GM23338 (cell line): Measurements from ENCODE around the gene TMEM9.

Experiments used
- CREB1 ChIP-seq: fragments of 250-450 bp; sonication (Bioruptor Pico); IDR thresholded peaks from 2 replicates; pipeline ENCODE4 v1.5.0; 2020; ENCODE audit warnings: low read depth, mild to moderate bottlenecking, moderate library complexity
- EZH2 ChIP-seq: fragments of 200-600 bp; sonication (generic); IDR thresholded peaks from one replicate; pipeline ENCODE4 v1.8.0; 2017; ENCODE audit warnings: antibody characterized with exemption, mild to moderate bottlenecking, low read depth; ENCODE audit not compliant: unreplicated experiment
- EZH2phosphoT487 ChIP-seq: fragments of 200-600 bp; sonication (generic); IDR thresholded peaks from one replicate; pipeline ENCODE4 v1.8.1; 2018; ENCODE audit warnings: antibody characterized with exemption; ENCODE audit not compliant: unreplicated experiment
- JUNB ChIP-seq: IDR thresholded peaks from one replicate; pipeline ENCODE4 v1.6.1; 2016; ENCODE audit warnings: antibody characterized with exemption; ENCODE audit not compliant: unreplicated experiment
- NANOG ChIP-seq: IDR thresholded peaks from 2 replicates; pipeline ENCODE4 v1.6.1; 2016; ENCODE audit warnings: antibody characterized with exemption, borderline replicate concordance
- POLR2AphosphoS5 ChIP-seq: IDR thresholded peaks from 2 replicates; pipeline ENCODE4 v1.6.1; 2016; ENCODE audit warnings: antibody characterized with exemption, low read depth
- STAT1 ChIP-seq: IDR thresholded peaks from one replicate; pipeline ENCODE4 v1.6.1; 2016; ENCODE audit warnings: antibody characterized with exemption; ENCODE audit not compliant: unreplicated experiment
- ZNF114 ChIP-seq: fragments of 250-450 bp; sonication (Bioruptor Pico); IDR thresholded peaks from 2 replicates; pipeline ENCODE4 v1.5.0; 2020; ENCODE audit warnings: mild to moderate bottlenecking, moderate library complexity
- ZNF331 ChIP-seq: fragments of 250-450 bp; sonication (Bioruptor Pico); IDR thresholded peaks from 2 replicates; pipeline ENCODE4 v1.5.0; 2020; ENCODE audit warnings: low read depth, mild to moderate bottlenecking, moderate library complexity
- TF ChIP-seq, protein P1 (sequence below), 2 experiments: fragments of 200-600 bp in 1 of 2; sonication (generic) in 1 of 2; conservative IDR thresholded peaks; 2 replicates each; pipeline versions ENCODE4 v1.5.1 to v1.6.1; 2016 to 2017; ENCODE audit warnings: antibody characterized with exemption in 2 of 2, low read depth in 2 of 2, mild to moderate bottlenecking in 2 of 2, moderate library complexity in 1 of 2
- TF ChIP-seq, protein P2 (sequence below): fragments of 250-450 bp; sonication (Bioruptor Pico); IDR thresholded peaks from 2 replicates; pipeline ENCODE4 v1.5.0; 2020; ENCODE audit warnings: mild to moderate bottlenecking, moderate library complexity
- TF ChIP-seq, protein P3 (sequence below): IDR thresholded peaks from 2 replicates; pipeline ENCODE4 v1.6.1; 2016; ENCODE audit warnings: antibody characterized with exemption
- TF ChIP-seq, protein P4 (sequence below): IDR thresholded peaks from one replicate; pipeline ENCODE4 v1.6.1; 2018; ENCODE audit warnings: antibody characterized with exemption; ENCODE audit not compliant: unreplicated experiment

DNA sequence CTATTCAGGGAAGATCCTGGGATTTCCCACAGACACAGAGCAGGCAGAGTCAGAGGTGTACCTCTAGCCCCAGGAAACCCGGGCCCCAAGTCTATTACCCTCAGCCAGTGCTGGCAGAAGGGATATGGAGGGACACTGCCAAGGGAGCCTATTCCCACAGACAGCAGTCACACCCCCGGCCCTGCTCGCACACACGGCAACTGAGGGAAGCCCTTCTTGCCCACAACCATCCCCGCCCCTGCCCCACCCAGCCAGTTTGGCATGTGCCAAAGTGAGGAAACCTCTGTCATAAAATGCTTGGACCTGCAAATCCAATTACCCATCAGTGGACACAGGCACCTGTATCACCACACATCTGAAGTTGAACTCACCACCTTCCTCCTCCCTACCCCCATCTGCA is 48.6 kb downstream of the TMEM9 start:
- TF ChIP-seq, protein P1, sequence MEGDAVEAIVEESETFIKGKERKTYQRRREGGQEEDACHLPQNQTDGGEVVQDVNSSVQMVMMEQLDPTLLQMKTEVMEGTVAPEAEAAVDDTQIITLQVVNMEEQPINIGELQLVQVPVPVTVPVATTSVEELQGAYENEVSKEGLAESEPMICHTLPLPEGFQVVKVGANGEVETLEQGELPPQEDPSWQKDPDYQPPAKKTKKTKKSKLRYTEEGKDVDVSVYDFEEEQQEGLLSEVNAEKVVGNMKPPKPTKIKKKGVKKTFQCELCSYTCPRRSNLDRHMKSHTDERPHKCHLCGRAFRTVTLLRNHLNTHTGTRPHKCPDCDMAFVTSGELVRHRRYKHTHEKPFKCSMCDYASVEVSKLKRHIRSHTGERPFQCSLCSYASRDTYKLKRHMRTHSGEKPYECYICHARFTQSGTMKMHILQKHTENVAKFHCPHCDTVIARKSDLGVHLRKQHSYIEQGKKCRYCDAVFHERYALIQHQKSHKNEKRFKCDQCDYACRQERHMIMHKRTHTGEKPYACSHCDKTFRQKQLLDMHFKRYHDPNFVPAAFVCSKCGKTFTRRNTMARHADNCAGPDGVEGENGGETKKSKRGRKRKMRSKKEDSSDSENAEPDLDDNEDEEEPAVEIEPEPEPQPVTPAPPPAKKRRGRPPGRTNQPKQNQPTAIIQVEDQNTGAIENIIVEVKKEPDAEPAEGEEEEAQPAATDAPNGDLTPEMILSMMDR (conservative IDR thresholded peaks at IDR 0.05; ENCODE audit: low read depth in 2 of 2) = no peak
- TF ChIP-seq POLR2AphosphoS5 (no peak), EZH2 (no peak), ZNF331 (CRISPR knock-in tag) (no peak), STAT1 (no peak), CREB1 (no peak), EZH2phosphoT487 (no peak), JUNB (no peak), NANOG (no peak), ZNF114 (CRISPR knock-in tag) (no peak)
- TF ChIP-seq, protein P2, sequence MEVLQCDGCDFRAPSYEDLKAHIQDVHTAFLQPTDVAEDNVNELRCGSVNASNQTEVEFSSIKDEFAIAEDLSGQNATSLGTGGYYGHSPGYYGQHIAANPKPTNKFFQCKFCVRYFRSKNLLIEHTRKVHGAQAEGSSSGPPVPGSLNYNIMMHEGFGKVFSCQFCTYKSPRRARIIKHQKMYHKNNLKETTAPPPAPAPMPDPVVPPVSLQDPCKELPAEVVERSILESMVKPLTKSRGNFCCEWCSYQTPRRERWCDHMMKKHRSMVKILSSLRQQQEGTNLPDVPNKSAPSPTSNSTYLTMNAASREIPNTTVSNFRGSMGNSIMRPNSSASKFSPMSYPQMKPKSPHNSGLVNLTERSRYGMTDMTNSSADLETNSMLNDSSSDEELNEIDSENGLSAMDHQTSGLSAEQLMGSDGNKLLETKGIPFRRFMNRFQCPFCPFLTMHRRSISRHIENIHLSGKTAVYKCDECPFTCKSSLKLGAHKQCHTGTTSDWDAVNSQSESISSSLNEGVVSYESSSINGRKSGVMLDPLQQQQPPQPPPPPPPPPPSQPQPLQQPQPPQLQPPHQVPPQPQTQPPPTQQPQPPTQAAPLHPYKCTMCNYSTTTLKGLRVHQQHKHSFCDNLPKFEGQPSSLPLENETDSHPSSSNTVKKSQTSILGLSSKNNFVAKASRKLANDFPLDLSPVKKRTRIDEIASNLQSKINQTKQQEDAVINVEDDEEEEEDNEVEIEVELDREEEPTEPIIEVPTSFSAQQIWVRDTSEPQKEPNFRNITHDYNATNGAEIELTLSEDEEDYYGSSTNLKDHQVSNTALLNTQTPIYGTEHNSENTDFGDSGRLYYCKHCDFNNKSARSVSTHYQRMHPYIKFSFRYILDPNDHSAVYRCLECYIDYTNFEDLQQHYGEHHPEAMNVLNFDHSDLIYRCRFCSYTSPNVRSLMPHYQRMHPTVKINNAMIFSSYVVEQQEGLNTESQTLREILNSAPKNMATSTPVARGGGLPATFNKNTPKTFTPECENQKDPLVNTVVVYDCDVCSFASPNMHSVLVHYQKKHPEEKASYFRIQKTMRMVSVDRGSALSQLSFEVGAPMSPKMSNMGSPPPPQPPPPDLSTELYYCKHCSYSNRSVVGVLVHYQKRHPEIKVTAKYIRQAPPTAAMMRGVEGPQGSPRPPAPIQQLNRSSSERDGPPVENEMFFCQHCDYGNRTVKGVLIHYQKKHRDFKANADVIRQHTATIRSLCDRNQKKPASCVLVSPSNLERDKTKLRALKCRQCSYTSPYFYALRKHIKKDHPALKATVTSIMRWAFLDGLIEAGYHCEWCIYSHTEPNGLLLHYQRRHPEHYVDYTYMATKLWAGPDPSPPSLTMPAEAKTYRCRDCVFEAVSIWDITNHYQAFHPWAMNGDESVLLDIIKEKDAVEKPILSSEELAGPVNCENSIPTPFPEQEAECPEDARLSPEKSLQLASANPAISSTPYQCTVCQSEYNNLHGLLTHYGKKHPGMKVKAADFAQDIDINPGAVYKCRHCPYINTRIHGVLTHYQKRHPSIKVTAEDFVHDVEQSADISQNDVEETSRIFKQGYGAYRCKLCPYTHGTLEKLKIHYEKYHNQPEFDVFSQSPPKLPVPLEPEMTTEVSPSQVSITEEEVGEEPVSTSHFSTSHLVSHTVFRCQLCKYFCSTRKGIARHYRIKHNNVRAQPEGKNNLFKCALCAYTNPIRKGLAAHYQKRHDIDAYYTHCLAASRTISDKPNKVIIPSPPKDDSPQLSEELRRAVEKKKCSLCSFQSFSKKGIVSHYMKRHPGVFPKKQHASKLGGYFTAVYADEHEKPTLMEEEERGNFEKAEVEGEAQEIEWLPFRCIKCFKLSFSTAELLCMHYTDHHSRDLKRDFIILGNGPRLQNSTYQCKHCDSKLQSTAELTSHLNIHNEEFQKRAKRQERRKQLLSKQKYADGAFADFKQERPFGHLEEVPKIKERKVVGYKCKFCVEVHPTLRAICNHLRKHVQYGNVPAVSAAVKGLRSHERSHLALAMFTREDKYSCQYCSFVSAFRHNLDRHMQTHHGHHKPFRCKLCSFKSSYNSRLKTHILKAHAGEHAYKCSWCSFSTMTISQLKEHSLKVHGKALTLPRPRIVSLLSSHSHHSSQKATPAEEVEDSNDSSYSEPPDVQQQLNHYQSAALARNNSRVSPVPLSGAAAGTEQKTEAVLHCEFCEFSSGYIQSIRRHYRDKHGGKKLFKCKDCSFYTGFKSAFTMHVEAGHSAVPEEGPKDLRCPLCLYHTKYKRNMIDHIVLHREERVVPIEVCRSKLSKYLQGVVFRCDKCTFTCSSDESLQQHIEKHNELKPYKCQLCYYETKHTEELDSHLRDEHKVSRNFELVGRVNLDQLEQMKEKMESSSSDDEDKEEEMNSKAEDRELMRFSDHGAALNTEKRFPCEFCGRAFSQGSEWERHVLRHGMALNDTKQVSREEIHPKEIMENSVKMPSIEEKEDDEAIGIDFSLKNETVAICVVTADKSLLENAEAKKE (CRISPR knock-in tag) = no peak
- TF ChIP-seq, protein P3, sequence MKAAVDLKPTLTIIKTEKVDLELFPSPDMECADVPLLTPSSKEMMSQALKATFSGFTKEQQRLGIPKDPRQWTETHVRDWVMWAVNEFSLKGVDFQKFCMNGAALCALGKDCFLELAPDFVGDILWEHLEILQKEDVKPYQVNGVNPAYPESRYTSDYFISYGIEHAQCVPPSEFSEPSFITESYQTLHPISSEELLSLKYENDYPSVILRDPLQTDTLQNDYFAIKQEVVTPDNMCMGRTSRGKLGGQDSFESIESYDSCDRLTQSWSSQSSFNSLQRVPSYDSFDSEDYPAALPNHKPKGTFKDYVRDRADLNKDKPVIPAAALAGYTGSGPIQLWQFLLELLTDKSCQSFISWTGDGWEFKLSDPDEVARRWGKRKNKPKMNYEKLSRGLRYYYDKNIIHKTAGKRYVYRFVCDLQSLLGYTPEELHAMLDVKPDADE = no peak
- TF ChIP-seq, protein P4, sequence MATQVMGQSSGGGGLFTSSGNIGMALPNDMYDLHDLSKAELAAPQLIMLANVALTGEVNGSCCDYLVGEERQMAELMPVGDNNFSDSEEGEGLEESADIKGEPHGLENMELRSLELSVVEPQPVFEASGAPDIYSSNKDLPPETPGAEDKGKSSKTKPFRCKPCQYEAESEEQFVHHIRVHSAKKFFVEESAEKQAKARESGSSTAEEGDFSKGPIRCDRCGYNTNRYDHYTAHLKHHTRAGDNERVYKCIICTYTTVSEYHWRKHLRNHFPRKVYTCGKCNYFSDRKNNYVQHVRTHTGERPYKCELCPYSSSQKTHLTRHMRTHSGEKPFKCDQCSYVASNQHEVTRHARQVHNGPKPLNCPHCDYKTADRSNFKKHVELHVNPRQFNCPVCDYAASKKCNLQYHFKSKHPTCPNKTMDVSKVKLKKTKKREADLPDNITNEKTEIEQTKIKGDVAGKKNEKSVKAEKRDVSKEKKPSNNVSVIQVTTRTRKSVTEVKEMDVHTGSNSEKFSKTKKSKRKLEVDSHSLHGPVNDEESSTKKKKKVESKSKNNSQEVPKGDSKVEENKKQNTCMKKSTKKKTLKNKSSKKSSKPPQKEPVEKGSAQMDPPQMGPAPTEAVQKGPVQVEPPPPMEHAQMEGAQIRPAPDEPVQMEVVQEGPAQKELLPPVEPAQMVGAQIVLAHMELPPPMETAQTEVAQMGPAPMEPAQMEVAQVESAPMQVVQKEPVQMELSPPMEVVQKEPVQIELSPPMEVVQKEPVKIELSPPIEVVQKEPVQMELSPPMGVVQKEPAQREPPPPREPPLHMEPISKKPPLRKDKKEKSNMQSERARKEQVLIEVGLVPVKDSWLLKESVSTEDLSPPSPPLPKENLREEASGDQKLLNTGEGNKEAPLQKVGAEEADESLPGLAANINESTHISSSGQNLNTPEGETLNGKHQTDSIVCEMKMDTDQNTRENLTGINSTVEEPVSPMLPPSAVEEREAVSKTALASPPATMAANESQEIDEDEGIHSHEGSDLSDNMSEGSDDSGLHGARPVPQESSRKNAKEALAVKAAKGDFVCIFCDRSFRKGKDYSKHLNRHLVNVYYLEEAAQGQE = no peak
